ENCODE measurements around the gene CALHM5.

Gene CALHM5

DNA sequence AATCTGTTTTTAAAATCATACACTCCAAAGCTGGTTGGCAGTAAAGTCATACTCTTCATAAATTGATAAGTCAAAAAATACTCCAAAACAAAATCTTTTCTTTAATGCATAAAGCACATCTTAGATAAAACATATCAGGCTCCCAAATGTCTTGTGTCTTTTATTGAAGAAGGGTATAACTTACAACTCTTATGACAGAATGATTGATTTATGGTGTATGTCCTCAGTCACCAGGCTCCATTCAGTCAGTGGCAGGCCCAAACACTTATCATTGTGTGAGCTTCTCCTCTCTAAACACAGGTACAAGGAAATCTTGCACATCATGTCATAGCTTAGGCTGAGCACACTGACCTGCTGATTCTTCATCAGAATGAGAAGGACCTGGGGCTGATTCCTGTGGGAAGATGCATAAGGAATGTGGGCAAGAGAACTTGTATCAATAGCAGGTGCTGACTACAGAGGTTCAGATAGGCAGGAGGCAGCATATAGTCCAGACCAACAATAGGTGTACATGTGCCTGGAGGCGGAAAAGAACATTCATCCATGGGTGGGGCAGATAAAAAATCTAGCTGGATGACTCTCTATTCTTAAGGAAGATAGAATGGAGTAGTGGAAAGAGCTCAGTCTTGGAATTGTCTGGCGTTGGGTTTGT is 1.9 kb downstream of the CALHM5 start:
- TF ChIP-seq, protein P1, sequence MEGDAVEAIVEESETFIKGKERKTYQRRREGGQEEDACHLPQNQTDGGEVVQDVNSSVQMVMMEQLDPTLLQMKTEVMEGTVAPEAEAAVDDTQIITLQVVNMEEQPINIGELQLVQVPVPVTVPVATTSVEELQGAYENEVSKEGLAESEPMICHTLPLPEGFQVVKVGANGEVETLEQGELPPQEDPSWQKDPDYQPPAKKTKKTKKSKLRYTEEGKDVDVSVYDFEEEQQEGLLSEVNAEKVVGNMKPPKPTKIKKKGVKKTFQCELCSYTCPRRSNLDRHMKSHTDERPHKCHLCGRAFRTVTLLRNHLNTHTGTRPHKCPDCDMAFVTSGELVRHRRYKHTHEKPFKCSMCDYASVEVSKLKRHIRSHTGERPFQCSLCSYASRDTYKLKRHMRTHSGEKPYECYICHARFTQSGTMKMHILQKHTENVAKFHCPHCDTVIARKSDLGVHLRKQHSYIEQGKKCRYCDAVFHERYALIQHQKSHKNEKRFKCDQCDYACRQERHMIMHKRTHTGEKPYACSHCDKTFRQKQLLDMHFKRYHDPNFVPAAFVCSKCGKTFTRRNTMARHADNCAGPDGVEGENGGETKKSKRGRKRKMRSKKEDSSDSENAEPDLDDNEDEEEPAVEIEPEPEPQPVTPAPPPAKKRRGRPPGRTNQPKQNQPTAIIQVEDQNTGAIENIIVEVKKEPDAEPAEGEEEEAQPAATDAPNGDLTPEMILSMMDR (IDR thresholded peaks at IDR 0.05) = no peak
- Histone ChIP-seq H3K79me2 (no peaks in the 10 kb centered on the region), H3K27ac (peak overlapping the region; percentile 90), H3K9ac (no peak overlapping the region), H3K4me1 (peaks cover 9% of the 10 kb centered on the region), H3K36me3 (ENCODE audit: control insufficient read depth, insufficient read depth, low read length) (no peaks in the 10 kb centered on the region), H2AFZ (peak overlapping the region; percentile 83), H3K4me2 (ENCODE audit: low read length) (no peak overlapping the region), H3K27me3 (ENCODE audit: control insufficient read depth, insufficient read depth, low read length) (no peaks in the 10 kb centered on the region), H3K4me3 (ENCODE audit: low read depth, low read length) (no peak overlapping the region), H3K9me3 (ENCODE audit: control insufficient read depth, low read length) (no peaks in the 10 kb centered on the region)

DNA sequence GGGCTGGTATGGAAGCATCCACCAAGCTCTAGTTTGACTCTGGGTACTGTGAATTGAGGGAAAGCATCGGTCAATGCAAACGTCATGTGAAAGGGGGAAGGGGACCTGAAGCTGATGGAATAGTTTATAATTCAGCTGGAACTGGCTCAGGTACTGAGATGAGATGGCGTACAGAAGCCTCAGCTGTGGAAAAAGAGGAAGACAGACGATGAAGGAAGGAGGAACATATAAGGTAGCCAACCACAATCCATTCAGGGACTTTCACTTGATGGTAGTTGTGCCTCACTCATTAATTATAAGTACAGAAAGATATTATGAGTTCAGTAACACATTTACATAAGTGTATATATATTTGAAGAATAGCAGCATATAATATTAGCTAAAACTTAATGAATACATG is 2.7 kb downstream of the CALHM5 start:
- H3K27me3 ChIP-seq (ENCODE audit: control insufficient read depth, insufficient read depth, low read length) = no peaks in the 10 kb centered on the region
- no peak overlapping the region for H3K27ac ChIP-seq
- no peaks in the 10 kb centered on the region for H3K9me3 ChIP-seq (ENCODE audit: control insufficient read depth, low read length)
- H3K9ac ChIP-seq = no peak overlapping the region
- no peaks in the 10 kb centered on the region for H3K79me2 ChIP-seq
- H3K4me3 ChIP-seq (ENCODE audit: low read depth, low read length) = no peak overlapping the region
- H3K36me3 ChIP-seq (ENCODE audit: control insufficient read depth, insufficient read depth, low read length) = no peaks in the 10 kb centered on the region
- no peak overlapping the region for H2AFZ ChIP-seq
- TF ChIP-seq, protein P1 (IDR thresholded peaks at IDR 0.05) = no peak
- H3K4me2 ChIP-seq (ENCODE audit: low read length) = no peak overlapping the region
- H3K4me1 ChIP-seq = peaks cover 9% of the 10 kb centered on the region

GRCh38 chr6:116515141-116515540 is 3.7 kb downstream of the CALHM5 start:
- no peak overlapping the region for H3K9ac ChIP-seq
- no peak overlapping the region for H2AFZ ChIP-seq
- H3K4me3 ChIP-seq (ENCODE audit: low read depth, low read length) = no peak overlapping the region
- H3K27ac ChIP-seq = no peak overlapping the region
- TF ChIP-seq, protein P1 (IDR thresholded peaks at IDR 0.05) = no peak
- peaks cover 9% of the 10 kb centered on the region for H3K4me1 ChIP-seq
- H3K79me2 ChIP-seq = no peaks in the 10 kb centered on the region
- no peaks in the 10 kb centered on the region for H3K9me3 ChIP-seq (ENCODE audit: control insufficient read depth, low read length)
- H3K36me3 ChIP-seq (ENCODE audit: control insufficient read depth, insufficient read depth, low read length) = no peaks in the 10 kb centered on the region
- H3K4me2 ChIP-seq (ENCODE audit: low read length) = no peak overlapping the region
- no peaks in the 10 kb centered on the region for H3K27me3 ChIP-seq (ENCODE audit: control insufficient read depth, insufficient read depth, low read length)

GRCh38 chr6:116518621-116519368 is 7.4 kb downstream of the CALHM5 start:
- no peaks in the 10 kb centered on the region for H3K36me3 ChIP-seq (ENCODE audit: control insufficient read depth, insufficient read depth, low read length)
- no peak overlapping the region for H3K27ac ChIP-seq
- H3K9ac ChIP-seq = no peak overlapping the region
- no peaks in the 10 kb centered on the region for H3K4me1 ChIP-seq
- no peaks in the 10 kb centered on the region for H3K27me3 ChIP-seq (ENCODE audit: control insufficient read depth, insufficient read depth, low read length)
- TF ChIP-seq, protein P1 (IDR thresholded peaks at IDR 0.05) = no peak
- H2AFZ ChIP-seq = no peak overlapping the region
- H3K4me3 ChIP-seq (ENCODE audit: low read depth, low read length) = no peak overlapping the region
- H3K9me3 ChIP-seq (ENCODE audit: control insufficient read depth, low read length) = no peaks in the 10 kb centered on the region
- no peaks in the 10 kb centered on the region for H3K79me2 ChIP-seq
- no peak overlapping the region for H3K4me2 ChIP-seq (ENCODE audit: low read length)
